Loucy (cell line): ENCODE results near the gene MYO1A.

ENCODE experiments used
- CTCF ChIP-seq: fragments of 200-600 bp; sonication (generic); conservative IDR thresholded peaks from 2 replicates; pipeline ENCODE4 v1.5.1; 2014; ENCODE audit warnings: mild to moderate bottlenecking, antibody characterized with exemption, low read length
- EZH2phosphoT487 ChIP-seq: fragments of 200-600 bp; IDR thresholded peaks from 2 replicates; pipeline ENCODE4 v1.6.1; 2018; ENCODE audit warnings: antibody characterized with exemption, mild to moderate bottlenecking, moderate library complexity, borderline replicate concordance

- no peak for TF ChIP-seq EZH2phosphoT487
- TF ChIP-seq CTCF: no peak
Observed at GRCh38 chr12:56989861-56990610, 59.9 kb downstream of the MYO1A start.
